AG04450 (cell line): ENCODE measurements around the gene GRID1. TPM values are rescaled to one million over a fixed set of nuclear protein-coding genes. Genes with fewer than 3 reads are reported as not detected.

Experiments
- CTCF ChIA-PET: fragments of 300-600, 350-600 bp; formaldehyde crosslinking; extraction: SDS; loops from one replicate; lab custom pipeline; 2022; ENCODE audit warnings: antibody characterized with exemption, inconsistent platforms; lab: Charles Lee
- POLR2A ChIA-PET: fragments of 350-600 bp; formaldehyde crosslinking; extraction: SDS; loops from one replicate; lab custom pipeline; 2021; ENCODE audit warnings: antibody characterized with exemption, inconsistent platforms; lab: Yijun Ruan, JAX
- DNase-seq: peaks from one replicate; pipeline ENCODE4 v3.0.0-alpha.2; 2011; ENCODE audit warnings: low read depth, low spot score
- H3K27ac ChIP-seq: one replicate; pipeline ENCODE4 v1.5.1; 2012; ENCODE audit warnings: low read depth, low read length, control low read depth
- H3K27me3 ChIP-seq: one replicate; pipeline ENCODE4 v1.6.0; 2012; ENCODE audit warnings: low read length; ENCODE audit not compliant: control insufficient read depth, insufficient read depth
- H3K4me3 ChIP-seq: 2 replicates; pipeline ENCODE4 v1.5.1; 2011; ENCODE audit warnings: mild to moderate bottlenecking, low read depth, low read length, control low read depth
- H3K9me3 ChIP-seq: 2 replicates; pipeline ENCODE4 v1.5.1; 2012; ENCODE audit warnings: low read length; ENCODE audit not compliant: control insufficient read depth, insufficient read depth
- polyA plus RNA-seq: library from polyadenylated mRNA; depleted of rRNA; stranded (reverse); fragments of >200 nt; gene quantifications from 2 replicates; pipeline ENCODE4 v1.2.3, GENCODE V29; 2011
- TF ChIP-seq, protein P1 (sequence below): IDR thresholded peaks from 2 replicates; pipeline ENCODE4 v1.5.1; 2011; ENCODE audit warnings: low read depth, low read length, control low read depth, inconsistent platforms

The GRID1 gene
- polyA plus RNA-seq, 1 experiment = not detected

DNA sequence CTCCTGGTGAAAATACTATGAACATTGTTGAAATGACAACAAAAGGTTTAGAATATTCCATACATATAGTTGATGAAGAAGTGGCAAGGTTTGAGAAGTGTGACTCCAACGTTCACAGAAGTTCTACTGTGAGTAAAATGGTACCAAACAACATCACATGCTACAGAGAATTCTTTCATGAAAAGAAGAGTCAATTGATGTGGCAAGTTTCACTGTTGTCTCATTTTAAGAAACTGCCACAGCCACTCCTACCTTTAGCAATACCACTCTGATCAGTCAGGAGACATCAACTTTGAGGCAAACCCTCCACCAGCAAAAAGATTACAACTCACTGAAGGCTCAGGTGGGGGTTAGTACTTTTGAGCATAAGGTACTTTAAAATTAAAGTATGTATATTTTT lies 693.3 kb downstream of the GRID1 start:
- POLR2A ChIA-PET = no interaction called here
- no peak for DNase-seq

DNA sequence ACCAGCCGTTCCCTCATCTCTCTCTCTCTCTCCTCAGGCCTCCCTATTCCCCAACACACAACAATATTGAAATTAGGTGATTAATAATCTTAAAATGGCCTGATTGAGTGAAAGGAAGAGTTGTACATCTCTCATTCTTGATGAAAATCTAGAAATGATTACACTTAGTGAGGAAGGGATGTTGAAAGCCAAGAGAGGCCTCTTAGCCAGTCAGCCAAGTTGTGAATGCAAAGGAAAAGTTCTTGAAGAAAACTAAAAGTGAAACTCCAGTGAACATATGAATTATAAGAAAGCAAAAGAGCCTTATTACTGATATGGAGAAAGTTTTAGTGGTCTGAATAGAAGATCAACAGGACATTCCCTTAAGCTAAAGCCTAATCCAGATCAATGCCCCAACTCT lies 695.1 kb downstream of the GRID1 start:
- TF ChIP-seq, protein P1, sequence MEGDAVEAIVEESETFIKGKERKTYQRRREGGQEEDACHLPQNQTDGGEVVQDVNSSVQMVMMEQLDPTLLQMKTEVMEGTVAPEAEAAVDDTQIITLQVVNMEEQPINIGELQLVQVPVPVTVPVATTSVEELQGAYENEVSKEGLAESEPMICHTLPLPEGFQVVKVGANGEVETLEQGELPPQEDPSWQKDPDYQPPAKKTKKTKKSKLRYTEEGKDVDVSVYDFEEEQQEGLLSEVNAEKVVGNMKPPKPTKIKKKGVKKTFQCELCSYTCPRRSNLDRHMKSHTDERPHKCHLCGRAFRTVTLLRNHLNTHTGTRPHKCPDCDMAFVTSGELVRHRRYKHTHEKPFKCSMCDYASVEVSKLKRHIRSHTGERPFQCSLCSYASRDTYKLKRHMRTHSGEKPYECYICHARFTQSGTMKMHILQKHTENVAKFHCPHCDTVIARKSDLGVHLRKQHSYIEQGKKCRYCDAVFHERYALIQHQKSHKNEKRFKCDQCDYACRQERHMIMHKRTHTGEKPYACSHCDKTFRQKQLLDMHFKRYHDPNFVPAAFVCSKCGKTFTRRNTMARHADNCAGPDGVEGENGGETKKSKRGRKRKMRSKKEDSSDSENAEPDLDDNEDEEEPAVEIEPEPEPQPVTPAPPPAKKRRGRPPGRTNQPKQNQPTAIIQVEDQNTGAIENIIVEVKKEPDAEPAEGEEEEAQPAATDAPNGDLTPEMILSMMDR = no peak
- peaks cover 30% of the 10 kb centered on the region for H3K9me3 ChIP-seq
- ChIA-PET POLR2A (no interaction called here), CTCF (no interaction called here)
- no peak overlapping the region for H3K27ac ChIP-seq
- H3K27me3 ChIP-seq = no peaks in the 10 kb centered on the region
- DNase-seq = no peak
- no peak overlapping the region for H3K4me3 ChIP-seq

More for the DNA sequence above, 693.3 kb downstream of the GRID1 start:
- Histone ChIP-seq H3K9me3 (peaks cover 15% of the 10 kb centered on the region; the same call in 1 of the 2 replicates), H3K27ac (no peak overlapping the region), H3K27me3 (no peaks in the 10 kb centered on the region), H3K4me3 (no peak overlapping the region)
- CTCF ChIA-PET = no interaction called here
- TF ChIP-seq, protein P1 = no peak

DNA sequence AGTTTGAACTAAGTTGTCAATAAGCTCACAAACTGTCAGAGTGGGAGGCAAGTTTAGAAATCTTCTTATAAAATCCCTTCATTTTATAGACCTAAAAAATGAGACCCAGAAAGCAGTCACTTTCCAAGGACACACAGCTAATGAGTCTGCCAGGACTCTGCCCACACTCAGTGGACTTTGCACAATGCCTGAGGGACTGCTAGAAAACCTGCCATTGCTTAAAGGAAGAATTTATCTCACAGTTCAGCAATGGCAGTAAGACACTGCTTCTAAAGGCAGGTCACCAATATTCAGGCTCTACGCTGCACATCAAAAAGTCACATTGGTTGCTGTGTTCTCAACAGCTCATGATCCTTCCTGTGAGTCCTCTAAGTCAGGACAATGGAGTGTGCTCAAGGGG lies 698.1 kb downstream of the GRID1 start:
- Histone ChIP-seq H3K9me3 (peaks cover 27% of the 10 kb centered on the region), H3K27me3 (no peaks in the 10 kb centered on the region), H3K27ac (no peak overlapping the region), H3K4me3 (no peak overlapping the region)
- ChIA-PET CTCF (no interaction called here), POLR2A (no interaction called here)
- no peak for DNase-seq
- TF ChIP-seq, protein P1 = no peak

DNA sequence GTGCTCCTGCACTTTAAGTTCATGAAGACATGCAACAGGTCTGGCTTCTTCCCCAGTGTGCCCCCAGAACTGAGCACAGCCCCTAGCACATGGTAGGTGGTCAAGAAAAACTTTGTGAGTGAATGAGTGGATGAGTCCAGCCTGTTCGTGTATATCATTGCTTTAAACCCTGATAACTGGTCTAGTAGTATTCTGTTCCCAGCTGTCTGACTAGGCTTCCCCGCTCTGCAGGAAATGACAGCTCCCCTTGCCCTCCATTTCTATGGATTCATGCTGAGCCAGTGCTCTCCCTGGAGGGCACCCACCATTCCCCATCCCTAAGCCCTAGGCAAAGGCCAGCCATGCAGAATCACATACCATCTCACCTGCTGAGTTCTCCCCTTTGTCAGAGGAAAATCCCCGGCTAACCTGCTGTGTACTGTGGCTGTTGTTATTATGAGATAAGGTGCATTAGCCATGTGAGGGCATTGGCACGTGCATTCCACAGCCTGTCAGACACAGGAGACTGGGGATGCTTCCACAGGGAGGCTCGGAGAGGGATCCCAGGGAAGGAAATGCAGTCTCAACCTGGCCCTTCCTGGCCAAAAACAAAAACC lies 698.9 kb downstream of the GRID1 start:
- CTCF ChIA-PET = no interaction called here
- POLR2A ChIA-PET = no interaction called here
- Histone ChIP-seq H3K9me3 (peaks cover 28% of the 10 kb centered on the region), H3K27ac (no peak overlapping the region), H3K4me3 (no peak overlapping the region), H3K27me3 (no peaks in the 10 kb centered on the region)
- no peak for DNase-seq
- TF ChIP-seq, protein P1 = no peak

DNA sequence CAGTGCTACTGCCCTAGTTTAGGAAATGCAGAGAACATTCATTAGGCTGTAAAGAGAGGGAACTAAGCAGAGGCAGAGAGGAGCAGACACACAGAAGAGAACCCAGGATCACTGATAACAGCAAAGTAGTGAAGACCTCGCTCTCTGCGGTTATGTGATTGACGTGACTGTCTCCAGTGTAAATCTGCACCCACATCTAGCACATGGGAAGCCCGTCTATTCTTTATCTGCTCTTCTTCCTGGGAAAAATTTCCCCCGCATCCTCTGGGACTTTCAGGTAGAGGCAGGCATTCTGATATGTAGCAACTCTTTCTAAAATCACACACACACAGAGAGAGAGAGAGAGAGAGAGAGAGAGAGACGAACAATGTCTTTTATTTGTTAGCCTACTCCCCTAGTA lies 699.6 kb downstream of the GRID1 start:
- Histone ChIP-seq H3K4me3 (no peak overlapping the region), H3K27me3 (no peaks in the 10 kb centered on the region), H3K9me3 (peaks cover 36% of the 10 kb centered on the region), H3K27ac (no peak overlapping the region)
- TF ChIP-seq, protein P1 = no peak
- DNase-seq = no peak
- POLR2A ChIA-PET = no interaction called here
- CTCF ChIA-PET = no interaction called here
